IPS-18c (cell line): ENCODE data around the gene PABPC3.

Experiments
- H3K4me3 ChIP-seq: 2 replicates; pipeline ENCODE4 v1.7.0; 2013; ENCODE audit warnings: low read depth, mild to moderate bottlenecking, low read length, moderate library complexity; ENCODE audit not compliant: insufficient read depth
- H3K9me3 ChIP-seq: one replicate; pipeline ENCODE4 v1.6.1; 2013; ENCODE audit warnings: mild to moderate bottlenecking, low read length, moderate library complexity; ENCODE audit not compliant: control insufficient read depth, insufficient read depth

PABPC3 gene

DNA sequence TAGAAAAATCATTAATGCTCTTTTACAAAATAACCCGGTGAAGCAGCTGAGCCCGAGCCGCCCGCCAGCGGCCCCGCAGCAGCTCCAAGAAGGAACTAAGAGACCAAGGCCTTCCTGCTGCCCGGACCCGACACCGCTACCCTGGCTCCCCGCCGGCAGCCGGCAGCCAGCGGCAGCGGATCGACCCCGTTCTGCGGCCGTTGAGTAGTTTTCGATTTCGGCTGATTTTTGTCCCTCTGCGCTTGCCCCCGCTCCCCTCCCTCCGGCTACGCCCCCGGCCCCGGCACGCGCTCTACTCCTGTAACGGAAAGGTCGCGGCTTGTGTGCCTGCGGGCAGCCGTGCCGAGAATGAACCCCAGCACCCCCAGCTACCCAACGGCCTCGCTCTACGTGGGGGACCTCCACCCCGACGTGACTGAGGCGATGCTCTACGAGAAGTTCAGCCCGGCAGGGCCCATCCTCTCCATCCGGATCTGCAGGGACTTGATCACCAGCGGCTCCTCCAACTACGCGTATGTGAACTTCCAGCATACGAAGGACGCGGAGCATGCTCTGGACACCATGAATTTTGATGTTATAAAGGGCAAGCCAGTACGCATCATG is at the start of gene PABPC3:
Gene PABPC3, plus strand, starts transcription at position 286 of the 603 bp plus-strand sequence. Its CDS starts 63 bp downstream, at position 349.
- Histone ChIP-seq H3K9me3 (no peaks in the 10 kb centered on the region), H3K4me3 (no peak within 1 kb of the TSS)

DNA sequence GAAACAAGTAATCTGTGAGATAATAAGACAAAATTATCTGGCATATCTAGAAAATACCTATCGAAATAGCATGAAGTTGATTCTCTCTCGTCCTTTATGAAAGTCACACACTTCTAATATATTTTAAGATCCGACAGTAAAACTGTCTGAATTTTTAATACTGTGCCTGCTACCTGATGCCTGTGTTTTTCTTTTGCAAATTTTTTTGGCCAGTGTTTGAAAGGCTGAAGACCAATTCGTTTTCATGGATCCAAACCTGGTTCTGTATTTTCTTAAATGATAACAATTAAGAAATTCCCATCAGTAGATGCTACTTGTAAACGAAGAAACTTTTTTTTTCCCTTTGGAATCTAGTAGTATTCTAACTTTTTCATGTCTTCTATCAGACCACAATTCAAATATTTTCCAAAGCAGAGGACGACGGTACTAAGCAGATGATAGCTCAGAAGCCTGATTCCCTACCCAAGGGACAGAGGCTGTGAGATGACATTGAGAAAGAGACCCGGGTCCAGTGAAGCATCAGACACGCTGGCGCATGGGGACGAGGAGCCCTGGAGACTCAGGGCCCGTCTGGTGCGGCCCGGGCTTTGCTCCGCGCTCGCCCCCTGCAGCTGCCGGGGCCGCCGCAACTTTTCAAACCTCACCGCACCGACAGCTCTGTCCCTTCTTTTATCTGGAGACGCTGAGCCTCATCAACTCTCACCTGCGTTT is 49.5 kb upstream of the PABPC3 start:
- Histone ChIP-seq H3K4me3 (peak overlapping the region; percentile 69), H3K9me3 (no peaks in the 10 kb centered on the region)

DNA sequence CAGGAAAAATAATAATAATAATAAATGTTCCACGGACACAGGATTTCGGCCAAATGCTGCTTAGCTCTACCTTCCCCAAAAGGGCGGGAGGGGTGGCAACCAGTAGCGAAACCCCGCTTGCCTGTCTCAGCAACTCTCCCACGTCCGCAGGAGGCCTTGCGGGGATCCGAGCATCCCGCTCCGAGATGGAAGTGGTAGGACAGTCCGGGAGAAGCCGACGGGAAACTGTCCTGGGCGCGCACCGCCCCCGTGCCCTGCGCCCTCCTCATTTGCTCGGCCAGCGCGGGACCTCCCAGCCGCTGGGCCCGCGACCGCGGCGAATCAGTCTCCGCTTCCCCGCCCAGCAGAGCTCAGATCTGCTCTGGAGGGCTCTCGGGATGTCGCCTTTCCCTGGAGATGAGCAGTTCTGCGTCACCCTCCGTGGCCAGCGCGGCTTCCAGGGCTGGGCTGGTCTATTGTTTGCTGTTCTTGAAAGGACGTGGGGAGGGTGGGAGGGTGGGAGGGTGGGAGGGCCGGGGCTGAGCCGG is 48.9 kb upstream of the PABPC3 start:
- Histone ChIP-seq H3K9me3 (no peaks in the 10 kb centered on the region), H3K4me3 (peak overlapping the region; percentile 69)

DNA sequence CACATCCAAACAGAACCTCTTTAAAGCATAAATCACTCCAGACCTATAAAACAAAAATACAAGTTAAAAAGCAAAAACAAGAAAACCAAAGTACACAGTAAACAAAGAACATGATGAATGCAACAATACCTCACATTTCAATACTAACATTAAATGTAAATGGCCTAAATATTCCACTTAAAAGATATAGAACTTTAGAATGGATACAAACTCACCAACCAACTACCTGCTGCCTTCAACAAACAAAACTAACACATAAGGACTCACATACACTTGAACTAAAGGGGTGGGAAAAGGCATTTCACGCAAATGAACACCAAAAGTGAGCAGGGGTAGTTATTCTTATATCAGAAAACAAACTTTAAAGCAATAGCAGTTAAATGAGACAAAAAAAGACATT is 44.9 kb upstream of the PABPC3 start:
- Histone ChIP-seq H3K9me3 (no peaks in the 10 kb centered on the region), H3K4me3 (no peak overlapping the region)

DNA sequence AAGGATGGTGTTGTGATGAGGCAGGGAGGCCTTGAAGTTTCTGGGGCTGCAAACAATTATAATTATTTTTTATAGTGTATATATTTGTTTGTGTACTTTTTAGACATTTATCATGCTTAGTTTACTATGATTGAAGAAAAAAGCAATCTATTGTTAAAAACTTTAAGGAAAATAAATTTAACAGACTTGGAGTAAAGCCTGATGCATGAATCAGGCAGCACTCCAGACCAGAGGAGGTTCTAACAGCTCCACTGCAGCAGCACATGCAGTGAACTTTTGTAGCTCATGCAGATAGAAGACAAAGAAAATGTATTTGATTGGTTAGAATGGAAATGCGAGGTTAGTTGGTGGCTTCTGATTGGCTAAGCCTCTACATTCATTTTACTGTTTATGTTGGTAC is 36.8 kb upstream of the PABPC3 start:
- Histone ChIP-seq H3K9me3 (peaks cover 3% of the 10 kb centered on the region), H3K4me3 (no peak overlapping the region)

DNA sequence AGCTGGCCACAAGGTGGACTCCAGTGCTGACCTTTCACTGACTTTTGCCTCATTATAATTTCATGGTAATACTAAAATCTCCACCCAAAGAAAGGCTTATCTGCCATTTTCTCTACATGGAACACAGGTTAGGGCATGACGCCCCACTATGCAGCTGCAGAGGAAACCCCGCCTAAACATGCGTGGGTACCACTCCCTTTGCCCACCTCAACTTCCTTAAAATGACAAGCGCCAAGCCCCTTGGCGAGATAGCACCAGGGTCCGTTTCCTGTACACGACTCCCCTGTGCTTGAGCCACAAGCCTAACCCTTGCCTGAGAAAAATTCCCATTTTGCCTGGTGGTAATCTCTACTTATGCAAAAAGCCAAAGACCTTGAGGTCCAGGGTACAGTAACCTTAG is 36.0 kb upstream of the PABPC3 start:
- Histone ChIP-seq H3K4me3 (no peak overlapping the region), H3K9me3 (peaks cover 3% of the 10 kb centered on the region)

DNA sequence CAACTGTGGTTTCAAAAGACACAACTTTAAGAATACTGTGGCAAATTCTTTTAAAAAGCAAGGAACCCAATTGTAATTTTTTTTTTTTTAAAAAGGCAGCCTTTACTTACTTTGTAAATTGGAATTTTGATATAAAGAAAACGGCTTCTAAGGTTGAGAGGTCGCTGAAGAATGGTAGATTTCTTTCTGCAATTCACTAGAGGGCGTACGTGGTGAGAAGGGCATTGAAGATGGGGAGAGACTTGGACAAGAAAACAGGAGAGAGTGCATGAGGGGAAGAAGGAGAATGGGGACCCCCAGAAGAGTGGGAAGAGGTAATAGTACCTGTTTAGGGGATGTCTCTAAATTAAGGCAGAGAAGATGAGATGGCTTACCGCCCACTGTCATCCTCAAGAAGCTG is 33.5 kb upstream of the PABPC3 start:
- H3K9me3 ChIP-seq, result peaks cover 3% of the 10 kb centered on the region
- no peak overlapping the region for H3K4me3 ChIP-seq

DNA sequence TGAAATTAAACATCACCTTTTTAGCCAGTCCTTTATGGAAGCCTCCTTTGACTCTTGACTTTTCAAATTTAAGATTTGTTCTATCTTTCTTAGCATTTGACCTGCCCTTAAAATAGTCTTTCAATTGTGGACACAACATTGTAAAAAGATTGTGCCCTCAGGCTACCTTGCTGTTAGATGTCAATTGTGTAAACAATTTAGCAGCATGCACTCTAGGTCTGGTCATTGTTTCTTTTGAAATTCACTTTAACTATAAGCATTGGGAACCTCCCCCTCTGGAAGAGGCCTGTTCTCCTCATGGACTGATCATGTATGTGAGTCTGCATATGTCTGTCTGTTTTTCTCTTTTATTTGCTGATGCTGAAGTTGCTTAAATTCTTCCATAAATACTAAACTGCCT is 31.5 kb upstream of the PABPC3 start:
- Histone ChIP-seq H3K4me3 (no peak overlapping the region), H3K9me3 (peaks cover 3% of the 10 kb centered on the region)

DNA sequence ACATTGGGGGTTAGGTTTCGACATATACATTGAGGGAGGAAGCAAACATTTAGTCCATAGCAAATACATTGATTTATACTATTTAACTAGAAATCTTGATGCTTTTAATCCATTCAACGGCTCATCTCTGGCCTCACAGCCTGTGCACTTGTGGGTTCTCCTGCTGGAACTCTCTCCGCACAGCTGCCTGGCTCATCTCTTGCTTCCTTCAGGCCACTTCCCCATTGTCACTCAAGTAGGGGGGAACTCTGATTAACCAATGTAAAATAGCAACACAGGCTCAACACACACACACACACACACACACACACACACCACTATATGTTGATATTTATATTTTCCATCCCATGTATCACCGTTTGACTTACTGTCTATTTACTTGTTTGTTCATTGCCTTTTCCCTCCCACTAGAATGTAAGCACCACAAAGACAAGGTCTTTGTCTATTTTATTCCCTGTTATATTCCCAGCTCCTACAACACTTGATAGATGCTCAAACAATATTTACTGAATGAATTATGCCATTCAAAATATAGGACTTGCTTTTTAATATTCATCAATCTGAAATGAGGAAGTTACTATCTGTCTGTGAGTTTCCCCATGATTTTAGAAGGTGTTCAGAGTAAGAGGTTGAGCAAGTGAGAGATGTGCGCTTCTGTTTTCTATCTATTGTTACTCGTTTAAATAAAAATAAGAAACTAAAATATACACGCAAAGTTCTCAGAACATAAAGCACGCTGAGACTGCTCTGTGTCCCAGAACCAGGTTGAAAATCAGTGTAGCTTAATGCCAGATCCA is 29.8 kb upstream of the PABPC3 start:
- H3K4me3 ChIP-seq, result no peak overlapping the region
- peaks cover 3% of the 10 kb centered on the region for H3K9me3 ChIP-seq

DNA sequence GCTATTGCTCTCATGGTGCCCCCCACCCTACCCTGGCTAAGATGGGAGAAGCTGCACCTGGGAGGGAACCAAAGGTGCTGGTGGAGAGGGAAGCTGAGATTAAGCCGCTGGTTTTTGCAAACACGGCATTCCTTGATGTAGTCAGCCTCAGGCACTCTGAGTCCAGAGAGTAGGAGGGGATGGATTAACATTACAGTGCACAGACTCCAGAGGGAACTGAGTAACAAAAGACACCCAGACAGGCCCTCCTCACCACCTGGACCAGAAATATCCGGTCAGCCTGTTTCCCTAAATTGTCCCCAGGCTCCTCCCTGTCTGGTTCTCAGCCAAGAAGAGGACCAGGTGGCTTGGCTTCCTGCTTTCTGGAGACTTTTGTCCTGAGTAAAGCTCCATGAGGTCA is 28.9 kb upstream of the PABPC3 start:
- H3K4me3 ChIP-seq, result no peak overlapping the region
- peaks cover 3% of the 10 kb centered on the region for H3K9me3 ChIP-seq

DNA sequence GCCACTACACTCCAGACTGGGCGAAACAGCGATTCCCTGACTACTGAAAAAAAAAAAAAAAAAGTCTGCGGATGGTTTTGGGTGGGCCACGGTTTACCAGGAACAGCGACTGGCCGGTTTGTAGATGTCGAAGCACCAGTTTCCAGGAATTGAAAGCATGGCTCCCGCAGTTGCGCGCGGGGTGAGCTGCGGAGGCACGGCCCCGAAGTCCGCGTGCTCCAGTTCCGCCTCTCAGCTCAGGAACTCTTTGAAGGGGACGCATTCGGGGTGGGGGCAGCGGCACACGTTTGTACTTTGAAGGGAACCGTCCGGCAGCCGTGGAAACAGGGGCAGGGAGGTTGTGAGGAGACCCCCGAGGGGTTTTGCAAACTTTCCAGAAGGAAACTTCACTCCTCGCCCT is 27.1 kb upstream of the PABPC3 start:
- H3K9me3 ChIP-seq, result no peaks in the 10 kb centered on the region

DNA sequence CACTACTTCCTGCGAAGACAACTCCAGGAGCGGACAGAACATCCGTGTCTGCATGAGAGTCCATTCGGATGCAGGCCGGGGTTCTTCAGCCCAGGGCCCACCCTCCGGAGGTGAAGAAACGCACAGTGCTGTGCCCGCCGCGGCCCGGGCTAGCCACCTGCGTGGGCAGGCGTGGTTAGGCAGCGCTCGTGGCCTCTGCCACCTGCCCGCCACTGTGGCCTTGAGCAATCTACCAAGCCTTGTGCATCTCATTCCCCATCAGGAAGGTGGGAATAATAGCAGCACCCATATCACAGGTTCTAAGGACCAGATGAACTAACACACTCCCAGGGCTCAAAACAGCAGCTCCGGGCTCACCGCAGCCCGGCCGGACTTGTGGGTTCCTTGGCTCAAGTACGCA is 26.7 kb upstream of the PABPC3 start:
- Histone ChIP-seq H3K9me3 (no peaks in the 10 kb centered on the region), H3K4me3 (no peak overlapping the region)

More for the DNA sequence above, 27.1 kb upstream of the PABPC3 start:
- no peak overlapping the region for H3K4me3 ChIP-seq

DNA sequence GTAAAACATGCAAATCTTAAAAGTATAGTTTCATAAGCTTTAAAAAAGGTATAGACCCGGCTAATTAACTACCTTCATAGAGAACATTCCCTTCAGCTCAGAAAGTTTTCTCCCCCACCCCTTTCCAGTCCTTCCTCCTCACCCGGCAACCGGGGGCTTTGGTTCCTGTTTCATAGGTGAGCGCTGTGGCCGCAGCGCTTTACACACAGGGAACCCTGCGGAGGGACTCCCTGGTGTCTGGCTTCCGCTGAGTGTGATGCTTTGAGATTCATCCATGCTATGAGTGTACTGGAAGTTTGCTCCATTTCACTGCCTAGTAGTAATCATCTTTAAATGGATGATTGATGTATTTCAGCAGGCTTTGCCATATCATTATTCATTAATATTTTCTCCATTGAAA is 26.0 kb upstream of the PABPC3 start:
- no peak overlapping the region for H3K4me3 ChIP-seq
- H3K9me3 ChIP-seq, result no peaks in the 10 kb centered on the region

DNA sequence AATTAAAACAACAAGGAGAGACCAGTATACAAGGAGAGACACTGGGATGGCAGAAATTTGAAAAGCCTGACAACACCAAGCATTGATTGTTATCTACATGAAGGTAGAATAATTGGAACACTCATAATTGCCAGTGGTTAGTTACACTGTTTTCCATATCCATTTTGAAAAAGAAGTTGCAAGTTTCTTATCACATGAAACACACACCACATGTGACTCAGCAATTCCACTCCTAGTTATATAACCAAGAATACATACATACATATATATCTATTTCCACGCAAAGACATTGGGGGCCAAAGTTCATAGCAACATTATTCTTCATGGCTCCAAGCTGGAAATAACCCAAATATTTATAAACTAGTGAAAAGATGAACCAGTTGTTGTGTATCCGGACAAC is 15.2 kb upstream of the PABPC3 start:
- Histone ChIP-seq H3K4me3 (no peak overlapping the region), H3K9me3 (no peaks in the 10 kb centered on the region)

DNA sequence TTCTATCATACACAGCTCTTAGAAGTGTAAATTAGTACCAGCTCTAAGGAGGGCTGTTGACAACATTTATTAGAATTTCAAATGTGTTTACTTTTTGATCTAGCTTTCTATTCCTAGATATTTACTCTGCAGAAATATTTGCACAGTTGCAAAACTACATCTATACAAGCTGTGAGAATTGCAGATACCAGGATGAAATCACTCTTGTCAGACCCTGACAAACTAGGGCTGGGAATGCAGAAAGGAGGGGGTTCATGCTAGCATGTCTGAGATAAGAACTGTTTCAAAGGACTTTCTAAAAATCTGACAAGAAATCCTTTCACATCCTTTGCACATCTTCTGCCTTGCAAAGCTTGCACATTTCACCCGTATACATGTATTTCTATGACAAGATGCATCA is 11.8 kb upstream of the PABPC3 start:
- Histone ChIP-seq H3K9me3 (no peaks in the 10 kb centered on the region), H3K4me3 (no peak overlapping the region)

DNA sequence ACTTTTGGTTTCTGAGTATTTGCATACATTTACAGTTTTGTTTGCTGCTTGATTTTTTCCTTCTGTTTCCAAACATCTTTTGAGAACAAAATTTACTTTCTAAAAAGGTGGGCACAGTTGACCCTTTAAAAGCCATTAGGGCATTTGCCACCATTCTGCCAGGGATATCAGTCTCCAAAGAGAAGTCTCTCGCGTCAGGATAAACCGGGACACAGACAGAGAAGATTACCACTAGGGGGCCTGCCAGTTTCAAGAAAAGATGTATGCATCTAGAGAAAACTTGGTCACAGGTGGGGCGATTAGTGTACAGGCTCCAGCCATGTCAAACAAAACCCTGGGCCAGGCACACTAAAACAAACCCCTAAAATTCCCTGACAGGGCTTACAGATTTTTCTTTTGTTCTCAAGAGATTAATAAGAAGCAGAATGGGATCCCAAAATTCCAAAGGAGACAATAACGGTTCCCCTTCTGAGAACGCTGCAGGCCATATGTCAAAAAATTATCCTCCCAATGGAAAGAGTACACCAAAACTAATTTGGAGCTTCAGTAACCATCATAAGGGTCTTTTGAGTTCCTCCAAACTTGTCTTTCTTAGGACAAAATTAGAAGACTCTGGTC is 10.7 kb upstream of the PABPC3 start:
- no peak overlapping the region for H3K4me3 ChIP-seq
- H3K9me3 ChIP-seq, result no peaks in the 10 kb centered on the region

DNA sequence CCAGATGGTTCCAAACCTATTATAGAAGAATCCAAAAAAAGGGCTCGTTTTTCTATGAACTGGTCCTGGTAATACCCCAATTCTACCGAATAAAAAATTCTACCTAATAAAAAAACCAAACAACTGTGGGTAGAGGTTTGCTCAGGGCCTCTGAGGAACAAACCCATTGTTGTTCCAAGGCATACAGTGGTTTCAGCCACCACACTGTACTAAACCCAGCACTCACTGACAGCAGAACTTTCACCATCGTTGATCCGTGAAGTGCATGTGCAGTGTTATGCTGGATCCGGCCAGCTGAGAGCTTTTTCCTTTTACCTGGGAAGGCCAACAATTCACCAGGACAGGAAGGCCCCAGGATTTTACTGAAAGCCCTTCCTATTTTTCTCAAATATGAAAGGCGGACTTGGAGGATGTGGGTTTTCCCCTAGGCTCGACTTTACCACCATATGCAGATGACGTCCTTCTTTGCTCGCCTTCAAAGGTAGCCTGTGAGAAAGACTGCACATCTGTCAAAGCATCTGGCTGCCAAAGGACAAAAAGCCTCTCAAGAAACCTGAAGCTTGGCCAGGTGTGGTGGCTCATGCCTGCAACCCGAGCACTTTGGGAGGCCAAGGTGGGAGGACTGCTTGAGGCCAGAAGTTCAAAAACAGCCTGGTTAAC is 7.2 kb upstream of the PABPC3 start:
- Histone ChIP-seq H3K4me3 (no peak overlapping the region), H3K9me3 (no peaks in the 10 kb centered on the region)
